CD4-positive, alpha-beta T cell treated with Interleukin-6 at 100 ng/mL for 8 hours (primary cell): ENCODE data around the gene PRKX.
"Not testable (repeated sequence)": the region's sequence is repeated elsewhere in the genome, so short reads cannot be mapped to it uniquely, and the experiment has no call there.

Experiments used
- DNase-seq: peaks from one replicate; pipeline ENCODE4 v3.0.0-alpha.2; 2020; ENCODE audit warnings: mixed read lengths, low spot score

PRKX gene

GRCh38 chrX:3577551-3577950 is 135.9 kb downstream of the PRKX start:
- no peak for DNase-seq

- no peak for DNase-seq
These were observed 136.5 kb downstream of the PRKX start for GRCh38 chrX:3576886-3577501.

- no peak for DNase-seq
These were observed 145.8 kb downstream of the PRKX start for GRCh38 chrX:3567686-3568085.

GRCh38 chrX:3563451-3563850 is 150.0 kb downstream of the PRKX start:
- DNase-seq = no peak

- not testable (repeated sequence) for DNase-seq
These were observed 153.4 kb downstream of the PRKX start for GRCh38 chrX:3560010-3560409.
